Measurements from ENCODE around the gene TMUB2. TPM values are rescaled to one million over a fixed set of nuclear protein-coding genes. Genes with fewer than 3 reads are reported as not detected.

Gene TMUB2
- total RNA-seq, 2 experiments from 2014 or later, result 31.4 to 34.1 TPM

DNA sequence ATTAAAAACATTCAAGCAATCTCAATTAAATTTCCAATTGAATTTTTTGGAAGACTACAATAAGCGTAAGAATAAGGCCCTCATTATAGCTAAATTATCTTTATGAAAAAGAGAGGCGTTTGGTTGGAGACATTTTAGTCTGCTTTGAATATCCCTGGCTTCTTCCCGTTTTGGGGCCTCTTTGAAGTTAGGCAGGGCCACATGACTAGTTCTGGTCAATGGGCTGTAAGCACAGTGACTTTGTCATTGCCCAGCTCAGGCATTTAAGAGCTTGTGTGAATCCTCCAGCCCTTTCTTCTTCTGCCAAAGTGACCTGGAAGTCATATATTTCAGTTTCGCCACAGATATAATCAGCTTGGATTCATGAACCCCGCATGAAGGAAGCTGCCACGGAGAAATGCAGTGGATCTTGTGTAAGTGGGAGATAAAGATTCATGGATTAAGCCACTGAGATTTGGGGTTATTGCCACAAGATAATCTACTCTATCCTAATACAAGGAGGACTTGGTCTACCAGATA lies 54.4 kb downstream of the TMUB2 start:
- CTCF ChIA-PET, result interaction anchor here (0.6 to 1.1 kb wide), 4 partner anchors 12 to 118 kb away, joined by 3 to 5 read pairs (median 3); no protein-coding TSS in a partner anchor
- no peak overlapping the region for H3K27ac Mint-ChIP-seq
- H3K4me3 Mint-ChIP-seq, result no peak overlapping the region
- no peak for ATAC-seq
- no peaks in the 10 kb centered on the region for H3K36me3 Mint-ChIP-seq
- H3K4me1 Mint-ChIP-seq, result peaks cover 14% of the 10 kb centered on the region
- H3K27me3 Mint-ChIP-seq, result no peaks in the 10 kb centered on the region
- no peak for DNase-seq
- no peaks in the 10 kb centered on the region for H3K9me3 Mint-ChIP-seq (ENCODE audit: low read depth)

Small RNAs within 50 kb of the gene (microRNA-seq; reads per million reads assigned to microRNA genes)
- gene MIR6782, result not detected

Other genes with a start within 250 kb of the TMUB2 start
- not detected for gene PPY, start 244.5 kb upstream of the TMUB2 start, total RNA-seq
- not detected for gene PYY, start 233.0 kb upstream of the TMUB2 start, total RNA-seq
- gene NAGS, start 182.3 kb upstream of the TMUB2 start, total RNA-seq, result under 1 TPM; 0.33 to 0.76 TPM
- 10 to 100 TPM; 28.9 to 29.3 TPM for gene TMEM101, start 172.0 kb upstream of the TMUB2 start, total RNA-seq
- gene LSM12, start 120.3 kb upstream of the TMUB2 start, total RNA-seq, result 10 to 100 TPM; 68.3 to 76.8 TPM
- 10 to 100 TPM; 21.7 to 25.6 TPM for gene G6PC3, start 116.2 kb upstream of the TMUB2 start, total RNA-seq
- gene HDAC5, start 63.3 kb upstream of the TMUB2 start, total RNA-seq, result 10 to 100 TPM; 25.5 to 32.5 TPM
- 10 to 100 TPM; 19.8 to 23.1 TPM for gene HROB, start 45.0 kb upstream of the TMUB2 start, total RNA-seq
- gene ASB16, start 16.3 kb upstream of the TMUB2 start, total RNA-seq, result under 1 TPM in 1 of 2 experiments, not detected in 1; 0.26 TPM
- 100 to 1,000 TPM; 106 to 122 TPM for gene ATXN7L3, start 12.9 kb downstream of the TMUB2 start, total RNA-seq
- 100 to 1,000 TPM; 128 to 158 TPM for gene UBTF, start 32.7 kb downstream of the TMUB2 start, total RNA-seq
- gene SLC4A1, start 81.2 kb downstream of the TMUB2 start, total RNA-seq, result not detected
- under 1 TPM in 1 of 2 experiments, not detected in 1; 0.18 TPM for gene RUNDC3A, start 121.6 kb downstream of the TMUB2 start, total RNA-seq
- gene SLC25A39, start 137.9 kb downstream of the TMUB2 start, total RNA-seq, result 100 to 1,000 TPM; 103 to 133 TPM
- 10 to 100 TPM; 56.5 to 69.2 TPM for gene GRN, start 158.3 kb downstream of the TMUB2 start, total RNA-seq
- under 1 TPM in 1 of 2 experiments, not detected in 1; 0.26 TPM for gene FAM171A2, start 176.9 kb downstream of the TMUB2 start, total RNA-seq
- under 1 TPM; 0.09 to 0.44 TPM for gene ITGA2B, start 202.7 kb downstream of the TMUB2 start, total RNA-seq